Transverse colon (tissue), 4 donors: Measurements from ENCODE around the gene C1QTNF9. TPM values are rescaled to one million over a fixed set of nuclear protein-coding genes. Genes with fewer than 3 reads are reported as not detected.
"Not testable (repeated sequence)": the region's sequence is repeated elsewhere in the genome, so short reads cannot be mapped to it uniquely, and the experiment has no call there.

Experiments used
- DNase-seq: peaks from one replicate; pipeline ENCODE4 v3.0.0-alpha.2; 2019
- H3K27ac ChIP-seq, 4 donors: fragments of 200-600 bp; sonication (generic); 2 replicates each; pipeline ENCODE4 v1.5.1; 2016 to 2018; ENCODE audit warnings: inconsistent platforms in 4 of 4
- H3K27me3 ChIP-seq: fragments of 200-600 bp; sonication (generic); 2 replicates; pipeline ENCODE4 v1.5.1; 2017; ENCODE audit warnings: inconsistent platforms
- H3K36me3 ChIP-seq, 4 donors: fragments of 200-600 bp; sonication (generic); 2 replicates each; pipeline ENCODE4 v1.5.1; 2017 to 2019; ENCODE audit warnings: inconsistent platforms in 4 of 4
- H3K4me1 ChIP-seq, 4 donors: fragments of 200-600 bp; sonication (generic); 2 replicates each; pipeline ENCODE4 v1.5.1; 2017 to 2020; ENCODE audit warnings: inconsistent platforms in 4 of 4
- H3K4me3 ChIP-seq, 4 donors: fragments of 200-600 bp; sonication (generic); 1 replicate in 1 of 4; 2 replicates in 3 of 4; pipeline versions ENCODE4 v1.5.1 to v1.6.1; 2017 to 2019; ENCODE audit warnings: inconsistent platforms in 4 of 4
- H3K9me3 ChIP-seq, 2 donors: fragments of 200-600 bp; sonication (generic); 2 replicates each; pipeline ENCODE4 v1.5.1; 2017 to 2019; ENCODE audit warnings: inconsistent platforms in 2 of 2
- CTCF ChIP-seq, 5 experiments: fragments of 200-600 bp in 3 of 5; fragments of 450-650 bp in 2 of 5; sonication (generic) in 3 of 5; IDR thresholded peaks; 1 replicate in 2 of 5; 2 replicates in 3 of 5; pipeline ENCODE4 v1.5.1; 2016 to 2017; ENCODE audit warnings: antibody characterized with exemption in 5 of 5, inconsistent platforms in 3 of 5, mild to moderate bottlenecking in 2 of 5, moderate library complexity in 1 of 5
- EP300 ChIP-seq: sonication (generic); formaldehyde crosslinking; IDR thresholded peaks from one replicate; pipeline ENCODE4 v1.6.1; 2017; ENCODE audit warnings: antibody characterized with exemption, low read depth
- POLR2A ChIP-seq: fragments of 450-650 bp; IDR thresholded peaks from one replicate; pipeline ENCODE4 v1.6.1; 2016; ENCODE audit warnings: antibody characterized with exemption, mild to moderate bottlenecking, moderate library complexity
- POLR2AphosphoS5 ChIP-seq, 3 donors: sonication (generic); formaldehyde crosslinking; IDR thresholded peaks; one replicate each; pipeline ENCODE4 v1.6.1; 2016; ENCODE audit warnings: antibody characterized with exemption in 3 of 3
- WGBS, 2 donors: methylation state at CpG; one replicate each; pipeline ENCODE4 v1.1.5; 2018; ENCODE audit warnings: low coverage in 1 of 2; 5-methylcytosine and 5-hydroxymethylcytosine counted together
- in situ Hi-C, 4 donors: fragments of 200-750 bp; cut with MboI; loops; one replicate each; pipeline versions ENCODE4 v1.15.0 to v1.15.1; 2017; ENCODE audit warnings: low sequenced_read_pairs in 3 of 4, low pct_ligation_motif_present in 1 of 4, low pct_unique_long_range_greater_than_20kb in 1 of 4
- intact Hi-C: fragments of 100-400 bp; cut with DNase I; formaldehyde crosslinking; loops from one replicate; pipeline ENCODE4 v1.15.1; 2023; ENCODE audit warnings: low total_unique reads
- total RNA-seq, 4 donors: library from RNA; depleted of rRNA; stranded (reverse); fragments of >200 nt; gene quantifications; one replicate each; pipeline ENCODE4 v1.1.0, GENCODE V29; 2016

The C1QTNF9 gene
- total RNA-seq, 4 donors from 2014 or later: 0.48 TPM; not detected in 3

- TF ChIP-seq POLR2A (no peak), CTCF (IDR thresholded peaks at IDR 0.05) (no peak), EP300 (no peak), POLR2AphosphoS5 (IDR thresholded peaks at IDR 0.05) (no peak)
- intact Hi-C loops: no loop called here
- DNase-seq: peak; percentile 21
- Histone ChIP-seq H3K4me3 (no peak overlapping the region), H3K27me3 (no peaks in the 10 kb centered on the region), H3K4me1 (peaks cover 0 to 13% (median 3%) of the 10 kb centered on the region in 4 donors), H3K27ac (peak overlapping the region; percentile 16 to 55 (median 46)), H3K36me3 (no peaks in the 10 kb centered on the region), H3K9me3 (no peaks in the 10 kb centered on the region)
- WGBS, 2 donors: 69% methylated on average over 8 of the region's 8 CpGs; no CpG with 5 or more reads in 1 of the 2 donors
- in situ Hi-C loops: loop anchor here in 2 of 4 donors (25.0 kb wide), 1 partner anchor 1425 kb away; no protein-coding TSS in a partner anchor
Observed at GRCh38 chr13:24361852-24362366, 52.5 kb downstream of the C1QTNF9 start.

GRCh38 chr13:24362435-24362952 is 53.1 kb downstream of the C1QTNF9 start:
- Histone ChIP-seq H3K4me1 (peaks cover 0 to 13% (median 3%) of the 10 kb centered on the region in 4 donors), H3K4me3 (no peak overlapping the region), H3K36me3 (no peaks in the 10 kb centered on the region), H3K27me3 (no peaks in the 10 kb centered on the region), H3K27ac (no peak overlapping the region), H3K9me3 (no peaks in the 10 kb centered on the region)
- no peak for DNase-seq
- 71 to 80% methylated on average over 1 to 9 of the region's 9 CpGs for WGBS, 2 donors
- in situ Hi-C loops: loop anchor here in 2 of 4 donors (25.0 kb wide), 1 partner anchor 1425 kb away; no protein-coding TSS in a partner anchor
- intact Hi-C loops: no loop called here
- no peak for TF ChIP-seq POLR2AphosphoS5 (IDR thresholded peaks at IDR 0.05)
- no peak for TF ChIP-seq EP300
- no peak for TF ChIP-seq POLR2A
- TF ChIP-seq CTCF (IDR thresholded peaks at IDR 0.05): no peak

GRCh38 chr13:24365191-24365590 is 55.8 kb downstream of the C1QTNF9 start:
- H3K4me1 ChIP-seq: peaks cover 0 to 11% (median 3%) of the 10 kb centered on the region in 4 donors
- H3K9me3 ChIP-seq: no peaks in the 10 kb centered on the region
- in situ Hi-C loops: loop anchor here in 3 of 4 donors (5.0 to 25.0 kb wide), 2 partner anchors 1423 to 1428 kb away; no protein-coding TSS in a partner anchor
- intact Hi-C loops: no loop called here
- H3K27me3 ChIP-seq: no peaks in the 10 kb centered on the region
- no peaks in the 10 kb centered on the region for H3K36me3 ChIP-seq
- 61 to 77% methylated on average over 5 to 9 of the region's 9 CpGs for WGBS, 2 donors
- DNase-seq: no peak
- no peak overlapping the region for H3K27ac ChIP-seq
- H3K4me3 ChIP-seq: no peak overlapping the region
- no peak for TF ChIP-seq CTCF (IDR thresholded peaks at IDR 0.05)
- TF ChIP-seq POLR2AphosphoS5 (IDR thresholded peaks at IDR 0.05): no peak
- TF ChIP-seq EP300: no peak
- no peak for TF ChIP-seq POLR2A

GRCh38 chr13:24366315-24366714 is 56.9 kb downstream of the C1QTNF9 start:
- H3K4me3 ChIP-seq, H3K36me3 ChIP-seq, H3K27ac ChIP-seq, DNase-seq, H3K4me1 ChIP-seq, intact Hi-C loops, H3K27me3 ChIP-seq, H3K9me3 ChIP-seq: not testable (repeated sequence)
- in situ Hi-C loops: loop anchor here in 3 of 4 donors (5.0 to 25.0 kb wide), 2 partner anchors 1424 to 1429 kb away; no protein-coding TSS in a partner anchor
- 88% methylated on average over 6 of the region's 8 CpGs; no CpG with 5 or more reads in 1 of the 2 donors for WGBS, 2 donors

GRCh38 chr13:24371273-24371672 is 61.9 kb downstream of the C1QTNF9 start:
- WGBS, 2 donors: 81 to 84% methylated on average over 6 to 9 of the region's 9 CpGs
- H3K4me3 ChIP-seq, H3K36me3 ChIP-seq, H3K9me3 ChIP-seq, DNase-seq, H3K27me3 ChIP-seq, H3K4me1 ChIP-seq, H3K27ac ChIP-seq, intact Hi-C loops: not testable (repeated sequence)
- in situ Hi-C loops: loop anchor here in 2 of 4 donors (25.0 kb wide), 1 partner anchor 1434 kb away; no protein-coding TSS in a partner anchor

Other genes with a start within 250 kb of the C1QTNF9 start
- gene SPATA13, start 148.9 kb upstream of the C1QTNF9 start, total RNA-seq: 100 to 1,000 TPM in 2 of 4 donors, 10 to 100 TPM in 2; 85.1 to 612 (median 228) TPM
- 100 to 1,000 TPM; 120 to 176 (median 147) TPM for gene PARP4, start 203.2 kb downstream of the C1QTNF9 start, total RNA-seq